Measurements from ENCODE around the gene ADGRB3.
"Not testable (repeated sequence)": the region's sequence is repeated elsewhere in the genome, so short reads cannot be mapped to it uniquely, and the experiment has no call there.

ADGRB3 gene

DNA sequence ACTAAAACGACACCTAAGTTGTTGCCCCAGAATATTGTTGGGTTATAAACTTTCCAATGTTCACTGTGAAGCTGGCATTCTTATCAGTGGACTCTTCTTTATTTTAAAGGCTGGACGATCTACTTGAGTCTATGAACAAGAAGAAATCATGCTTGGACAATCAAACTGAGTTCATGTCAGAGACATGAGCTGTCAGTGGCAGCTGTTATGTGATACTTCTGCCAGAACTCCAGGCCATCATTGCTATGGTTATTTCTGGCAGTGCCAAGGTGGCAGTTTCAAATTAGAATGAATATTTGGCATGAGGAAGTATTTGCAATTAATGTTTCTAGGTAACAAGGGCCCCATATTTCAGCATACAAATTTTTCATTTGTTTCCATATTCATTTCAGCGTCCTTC lies 744.4 kb downstream of the ADGRB3 start:
- FAIRE-seq, result no peak

DNA sequence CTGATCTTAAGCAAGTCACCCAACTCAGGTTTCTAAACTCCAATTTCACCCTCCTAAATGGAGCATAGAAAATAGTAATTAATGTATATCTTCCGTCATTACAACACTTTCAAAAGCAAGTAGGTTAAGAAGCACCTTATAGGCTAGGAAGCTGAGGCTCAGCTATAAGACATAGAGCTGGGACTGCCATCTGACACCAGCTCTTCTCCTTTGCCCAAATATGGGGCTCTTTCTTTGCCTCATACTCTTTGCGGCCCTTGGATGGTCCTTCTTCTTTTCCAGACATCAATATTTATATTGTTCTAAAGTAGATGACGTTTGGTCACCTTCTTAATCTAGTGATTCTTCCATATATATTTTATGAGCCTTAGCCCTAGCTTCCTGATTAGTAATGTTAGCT lies 748.5 kb downstream of the ADGRB3 start:
- no peak for FAIRE-seq

GRCh38 chr6:69386426-69386825 lies 751.3 kb downstream of the ADGRB3 start:
- no peak for FAIRE-seq

DNA sequence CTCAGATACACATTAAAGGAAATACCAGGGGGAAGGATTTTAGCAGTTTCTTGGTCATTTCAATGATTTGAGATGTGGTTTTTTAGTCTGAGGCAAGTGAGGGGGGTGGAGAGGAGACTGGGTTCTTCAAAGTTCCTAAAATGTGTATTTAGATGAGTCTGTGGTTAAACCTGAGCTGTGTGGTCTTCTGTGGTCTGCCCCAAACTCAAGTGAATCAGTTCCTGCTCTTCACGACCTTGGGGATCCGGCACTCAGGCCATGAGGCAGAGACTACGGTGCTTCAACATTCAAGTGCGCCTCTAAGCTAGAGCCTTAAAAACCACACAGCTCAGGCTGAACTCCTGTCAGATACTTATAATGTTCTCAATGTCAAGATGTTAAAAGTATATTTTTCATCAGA lies 755.0 kb downstream of the ADGRB3 start:
- FAIRE-seq, result no peak

- no peak for FAIRE-seq
These were observed 756.0 kb downstream of the ADGRB3 start for GRCh38 chr6:69391106-69391505.

- no peak for FAIRE-seq
These were observed 757.7 kb downstream of the ADGRB3 start for GRCh38 chr6:69392745-69393144.

- no peak for FAIRE-seq
These were observed 763.2 kb downstream of the ADGRB3 start for GRCh38 chr6:69398311-69398710.

DNA sequence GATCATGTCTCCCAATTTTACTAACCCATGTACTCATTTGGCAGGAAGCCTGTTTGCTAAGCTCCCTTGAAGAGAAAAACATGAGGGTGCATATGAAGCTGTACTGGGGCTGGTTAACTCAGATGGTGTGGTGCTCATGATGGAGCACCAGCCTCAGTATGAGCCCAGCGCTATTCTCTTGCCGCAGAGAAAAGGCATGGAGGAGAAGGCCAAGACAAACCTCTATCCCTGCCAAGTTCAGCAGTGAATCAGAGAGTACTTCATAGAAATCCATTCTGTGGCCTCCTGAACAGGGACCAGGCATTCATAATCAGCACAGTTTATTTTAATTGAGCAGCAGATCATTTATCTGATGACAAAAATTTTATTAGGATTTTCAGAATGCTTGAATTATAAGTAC lies 763.6 kb downstream of the ADGRB3 start:
- no peak for FAIRE-seq

DNA sequence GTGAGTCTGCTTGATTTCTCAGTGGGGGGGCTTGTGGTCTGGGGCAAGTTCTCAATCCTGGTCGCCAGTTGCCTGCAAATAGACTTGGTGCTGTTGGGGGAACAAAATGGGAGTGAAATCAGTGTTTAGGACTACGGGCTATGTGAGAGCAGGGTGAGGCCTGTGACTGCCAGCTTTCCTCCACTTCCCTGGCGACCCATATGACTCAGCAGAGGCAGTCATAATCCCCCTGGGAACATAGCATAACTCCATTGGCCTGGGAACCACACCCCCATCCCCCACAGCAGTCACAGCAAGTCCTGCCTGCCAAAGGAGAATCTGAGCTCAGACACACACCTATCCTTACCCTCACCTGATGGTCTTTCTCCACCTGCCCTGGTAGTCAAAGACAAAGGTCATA lies 773.8 kb downstream of the ADGRB3 start:
- FAIRE-seq, result no peak

GRCh38 chr6:69416776-69417175 lies 781.7 kb downstream of the ADGRB3 start:
- FAIRE-seq, result no peak

- FAIRE-seq, result no peak
These were observed 786.2 kb downstream of the ADGRB3 start for GRCh38 chr6:69421269-69421668.

DNA sequence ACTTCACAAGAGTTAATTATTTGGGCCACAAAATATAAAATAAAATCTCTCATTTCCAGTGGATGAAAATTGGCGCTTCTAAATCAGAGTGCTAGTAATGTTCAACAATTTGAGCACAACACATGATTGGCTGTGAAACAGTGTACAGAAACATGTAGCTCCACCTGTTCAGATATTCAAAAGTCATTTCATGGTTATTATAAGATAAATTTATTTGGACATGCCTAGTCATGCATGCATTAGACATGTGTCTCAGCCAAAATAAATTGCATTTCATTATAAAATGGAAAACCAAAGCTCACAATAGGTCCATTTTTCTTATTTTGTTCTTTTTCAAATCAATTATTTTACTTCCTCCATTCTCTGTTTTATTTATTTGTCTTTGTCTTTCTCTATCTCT lies 786.9 kb downstream of the ADGRB3 start:
- no peak for FAIRE-seq

GRCh38 chr6:69422475-69422874 lies 787.4 kb downstream of the ADGRB3 start:
- FAIRE-seq, result no peak

DNA sequence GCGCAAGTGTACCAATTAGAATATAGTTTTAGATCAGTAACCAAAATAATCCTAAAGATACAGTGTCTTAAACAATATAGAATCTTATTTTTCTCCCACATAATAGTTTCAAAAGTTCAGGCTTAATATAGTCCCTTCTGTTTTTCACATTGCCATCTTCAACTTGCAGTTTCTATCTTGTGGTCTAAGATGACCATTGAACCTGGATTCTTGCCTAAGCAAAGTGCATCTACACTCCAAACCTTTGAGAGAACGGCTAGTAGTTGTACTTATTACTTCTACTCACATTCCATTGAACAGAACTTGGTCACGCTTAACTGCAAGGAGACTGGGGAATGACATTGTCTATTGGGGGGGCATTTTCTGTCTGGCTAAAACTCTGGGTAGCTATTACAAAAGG lies 788.7 kb downstream of the ADGRB3 start:
- FAIRE-seq, result no peak

GRCh38 chr6:69424581-69424980 lies 789.5 kb downstream of the ADGRB3 start:
- no peak for FAIRE-seq

- no peak for FAIRE-seq
These were observed 792.8 kb downstream of the ADGRB3 start for GRCh38 chr6:69427882-69428281.

- not testable (repeated sequence) for FAIRE-seq
These were observed 797.1 kb downstream of the ADGRB3 start for GRCh38 chr6:69432168-69432567.

DNA sequence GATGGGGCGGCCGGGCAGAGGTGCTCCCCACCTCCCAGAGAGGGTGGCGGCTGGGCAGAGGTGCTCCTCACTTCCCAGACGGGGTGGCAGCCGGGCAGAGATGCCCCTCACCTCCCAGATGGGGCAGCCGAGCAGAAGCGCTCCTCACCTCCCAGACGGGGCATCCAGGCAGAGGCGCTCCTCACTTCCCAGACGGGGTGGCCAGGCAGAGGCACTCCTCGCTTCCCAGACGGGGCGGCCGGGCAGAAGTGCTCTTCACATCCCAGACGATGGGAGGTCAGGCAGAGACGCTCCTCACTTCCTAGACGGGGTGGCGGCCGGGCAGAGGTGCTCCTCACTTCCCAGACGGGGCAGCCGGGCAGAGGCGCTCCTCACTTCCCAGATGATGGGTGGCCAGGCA lies 798.0 kb downstream of the ADGRB3 start:
- FAIRE-seq, result not testable (repeated sequence)

DNA sequence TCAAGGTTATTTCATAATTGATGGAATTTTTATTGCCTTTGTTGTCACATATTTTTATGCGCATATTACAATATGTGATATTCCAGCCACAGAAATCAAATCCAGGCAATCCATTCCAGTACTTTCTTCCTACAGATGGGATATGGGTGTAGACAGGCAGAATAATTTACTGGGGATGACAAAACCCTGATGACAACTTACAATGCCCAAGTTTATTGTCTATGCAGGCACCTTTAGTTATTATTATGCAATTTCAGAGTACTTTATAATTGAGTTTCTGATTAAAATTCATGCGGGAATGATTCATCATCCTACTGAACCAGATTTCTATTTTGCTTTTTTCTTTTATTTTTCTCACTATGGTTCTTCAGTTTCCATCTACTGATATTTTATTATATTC lies 803.0 kb downstream of the ADGRB3 start:
- no peak for FAIRE-seq
